Lower leg skin (tissue), 3 donors: ENCODE data around the gene MRPS2.

Experiments used
- POLR2A ChIP-seq, 2 donors: fragments of 450-650 bp; IDR thresholded peaks; one replicate each; pipeline ENCODE4 v1.6.1; 2016 to 2017; ENCODE audit warnings: antibody characterized with exemption in 2 of 2, mild to moderate bottlenecking in 1 of 2, moderate library complexity in 1 of 2
- TF ChIP-seq, protein P1 (sequence below), 3 donors: fragments of 450-650 bp; IDR thresholded peaks; one replicate each; pipeline ENCODE4 v1.5.1; 2016; ENCODE audit warnings: antibody characterized with exemption in 3 of 3, mild to moderate bottlenecking in 3 of 3, moderate library complexity in 2 of 3

DNA sequence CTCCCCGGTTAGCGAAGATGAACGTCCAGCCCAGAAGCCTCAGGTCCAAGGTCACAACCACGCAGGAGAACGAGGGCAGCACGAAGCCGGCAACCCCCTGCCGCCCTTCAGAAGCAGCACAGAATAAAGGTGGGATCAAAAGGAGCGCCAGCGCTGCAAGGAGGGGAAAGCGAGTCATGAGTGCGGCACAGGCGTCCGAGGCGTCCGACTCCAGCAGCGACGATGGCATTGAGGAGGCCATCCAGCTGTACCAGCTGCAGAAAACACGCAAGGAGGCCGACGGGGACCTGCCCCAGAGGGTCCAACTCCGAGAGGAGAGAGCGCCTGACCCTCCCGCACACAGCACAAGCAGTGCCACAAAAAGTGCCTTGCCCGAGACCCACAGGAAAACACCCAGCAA, 15.1 kb upstream of the MRPS2 start:
- TF ChIP-seq POLR2A (IDR thresholded peaks at IDR 0.05) = no peak
- TF ChIP-seq, protein P1, sequence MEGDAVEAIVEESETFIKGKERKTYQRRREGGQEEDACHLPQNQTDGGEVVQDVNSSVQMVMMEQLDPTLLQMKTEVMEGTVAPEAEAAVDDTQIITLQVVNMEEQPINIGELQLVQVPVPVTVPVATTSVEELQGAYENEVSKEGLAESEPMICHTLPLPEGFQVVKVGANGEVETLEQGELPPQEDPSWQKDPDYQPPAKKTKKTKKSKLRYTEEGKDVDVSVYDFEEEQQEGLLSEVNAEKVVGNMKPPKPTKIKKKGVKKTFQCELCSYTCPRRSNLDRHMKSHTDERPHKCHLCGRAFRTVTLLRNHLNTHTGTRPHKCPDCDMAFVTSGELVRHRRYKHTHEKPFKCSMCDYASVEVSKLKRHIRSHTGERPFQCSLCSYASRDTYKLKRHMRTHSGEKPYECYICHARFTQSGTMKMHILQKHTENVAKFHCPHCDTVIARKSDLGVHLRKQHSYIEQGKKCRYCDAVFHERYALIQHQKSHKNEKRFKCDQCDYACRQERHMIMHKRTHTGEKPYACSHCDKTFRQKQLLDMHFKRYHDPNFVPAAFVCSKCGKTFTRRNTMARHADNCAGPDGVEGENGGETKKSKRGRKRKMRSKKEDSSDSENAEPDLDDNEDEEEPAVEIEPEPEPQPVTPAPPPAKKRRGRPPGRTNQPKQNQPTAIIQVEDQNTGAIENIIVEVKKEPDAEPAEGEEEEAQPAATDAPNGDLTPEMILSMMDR (IDR thresholded peaks at IDR 0.05) = no peak
